ENCODE results near the gene RABGAP1.
"Not testable (repeated sequence)": the region's sequence is repeated elsewhere in the genome, so short reads cannot be mapped to it uniquely, and the experiment has no call there.

RABGAP1 gene

DNA sequence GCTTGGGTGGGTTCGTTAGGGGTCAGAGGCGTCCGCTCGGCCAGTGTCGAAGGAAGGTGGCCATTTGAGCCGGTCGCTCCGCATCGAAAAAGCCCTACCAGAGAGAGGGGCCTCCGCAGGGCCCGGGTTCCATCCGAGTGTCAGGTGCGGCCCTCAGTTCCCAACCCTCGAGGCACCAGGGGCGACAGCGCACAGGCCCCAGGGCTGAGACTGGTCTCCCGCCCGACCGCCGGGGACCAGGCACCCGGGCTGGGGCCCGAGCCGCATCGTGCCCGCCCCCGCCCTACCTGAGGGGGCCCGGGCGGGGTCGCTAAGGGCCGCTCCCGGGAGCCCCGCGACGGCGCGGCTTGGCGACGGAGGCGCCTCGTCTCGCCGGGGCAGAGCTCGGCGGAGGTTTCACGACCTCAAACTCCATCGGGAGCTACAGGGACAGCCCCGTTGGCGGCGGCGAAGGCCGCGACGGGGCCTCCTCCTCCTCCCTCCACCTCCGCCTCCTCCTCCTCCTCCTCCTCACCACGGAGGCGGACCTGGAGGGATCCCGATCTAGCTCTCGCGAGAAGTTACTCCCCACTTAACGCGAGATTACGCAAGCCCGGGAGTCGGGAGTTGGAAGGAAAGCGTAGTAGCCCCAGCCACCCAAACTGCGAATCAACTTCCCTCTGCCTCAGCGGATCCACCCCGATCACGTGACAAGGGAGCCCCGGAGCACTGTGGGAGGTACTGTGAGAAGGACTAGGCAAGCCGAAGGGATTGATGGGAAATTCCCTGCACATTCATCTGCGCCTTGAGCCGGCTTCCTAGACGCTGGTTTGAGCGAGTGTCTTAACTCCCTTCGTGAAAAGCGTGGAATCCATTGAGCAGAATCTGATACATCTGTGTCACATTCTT, 35.8 kb upstream of the RABGAP1 start, which contains the start of gene RC3H2:
RC3H2 (minus strand) TSS at position 537 of the 888 bp plus-strand sequence. CDS start 7,850 bp downstream, outside the sequence.
- peak; percentile 100 for DNase-seq (ENCODE audit: low read depth in 1 of 2, low spot score in 1 of 2)
- TF ChIP-seq, protein P1, sequence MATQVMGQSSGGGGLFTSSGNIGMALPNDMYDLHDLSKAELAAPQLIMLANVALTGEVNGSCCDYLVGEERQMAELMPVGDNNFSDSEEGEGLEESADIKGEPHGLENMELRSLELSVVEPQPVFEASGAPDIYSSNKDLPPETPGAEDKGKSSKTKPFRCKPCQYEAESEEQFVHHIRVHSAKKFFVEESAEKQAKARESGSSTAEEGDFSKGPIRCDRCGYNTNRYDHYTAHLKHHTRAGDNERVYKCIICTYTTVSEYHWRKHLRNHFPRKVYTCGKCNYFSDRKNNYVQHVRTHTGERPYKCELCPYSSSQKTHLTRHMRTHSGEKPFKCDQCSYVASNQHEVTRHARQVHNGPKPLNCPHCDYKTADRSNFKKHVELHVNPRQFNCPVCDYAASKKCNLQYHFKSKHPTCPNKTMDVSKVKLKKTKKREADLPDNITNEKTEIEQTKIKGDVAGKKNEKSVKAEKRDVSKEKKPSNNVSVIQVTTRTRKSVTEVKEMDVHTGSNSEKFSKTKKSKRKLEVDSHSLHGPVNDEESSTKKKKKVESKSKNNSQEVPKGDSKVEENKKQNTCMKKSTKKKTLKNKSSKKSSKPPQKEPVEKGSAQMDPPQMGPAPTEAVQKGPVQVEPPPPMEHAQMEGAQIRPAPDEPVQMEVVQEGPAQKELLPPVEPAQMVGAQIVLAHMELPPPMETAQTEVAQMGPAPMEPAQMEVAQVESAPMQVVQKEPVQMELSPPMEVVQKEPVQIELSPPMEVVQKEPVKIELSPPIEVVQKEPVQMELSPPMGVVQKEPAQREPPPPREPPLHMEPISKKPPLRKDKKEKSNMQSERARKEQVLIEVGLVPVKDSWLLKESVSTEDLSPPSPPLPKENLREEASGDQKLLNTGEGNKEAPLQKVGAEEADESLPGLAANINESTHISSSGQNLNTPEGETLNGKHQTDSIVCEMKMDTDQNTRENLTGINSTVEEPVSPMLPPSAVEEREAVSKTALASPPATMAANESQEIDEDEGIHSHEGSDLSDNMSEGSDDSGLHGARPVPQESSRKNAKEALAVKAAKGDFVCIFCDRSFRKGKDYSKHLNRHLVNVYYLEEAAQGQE (IDR thresholded peaks at IDR 0.05; ENCODE audit: insufficient replicate concordance, low read depth) = peak; percentile 42
- peak; percentile 92 for TF ChIP-seq POLR2AphosphoS5 (IDR thresholded peaks at IDR 0.05; ENCODE audit: low read depth)
- TF ChIP-seq CTCF (IDR thresholded peaks at IDR 0.05; ENCODE audit: insufficient read depth, low read length) = no peak
- Histone ChIP-seq H3K4me3 (replicated peaks; ENCODE audit: insufficient read depth, low read length) (peak within 1 kb of the TSS; percentile 83), H3K27me3 (ENCODE audit: insufficient read depth, poor library complexity, severe bottlenecking) (no peaks in the 10 kb centered on the region), H3K27ac (replicated peaks) (peak within 1 kb of the TSS; percentile 84)

DNA sequence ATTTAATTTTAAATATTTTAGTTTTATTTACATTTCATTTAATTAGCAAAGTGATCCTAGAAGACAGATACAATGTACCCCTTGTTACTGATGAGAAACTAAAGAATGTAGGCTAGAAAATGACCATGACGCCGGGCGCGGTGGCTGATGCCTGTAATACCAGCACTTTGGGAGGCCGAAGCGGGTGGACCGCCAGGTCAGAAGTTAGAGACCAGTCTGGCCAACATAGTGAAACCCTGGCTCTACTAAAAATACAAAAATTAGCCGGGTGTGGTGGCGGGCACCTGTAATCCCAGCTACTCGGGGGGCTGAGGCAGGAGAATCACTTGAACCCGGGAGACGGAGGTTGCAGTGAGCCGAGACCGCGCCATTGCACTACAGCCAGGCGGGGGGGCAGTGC, 34.7 kb upstream of the RABGAP1 start:
- H3K27ac ChIP-seq (replicated peaks); DNase-seq (ENCODE audit: low read depth in 1 of 2, low spot score in 1 of 2); H3K27me3 ChIP-seq (ENCODE audit: insufficient read depth, poor library complexity, severe bottlenecking); H3K4me3 ChIP-seq (replicated peaks; ENCODE audit: insufficient read depth, low read length): not testable (repeated sequence)

- peak overlapping the region; percentile 74 for H3K27ac ChIP-seq (replicated peaks)
- TF ChIP-seq CTCF (IDR thresholded peaks at IDR 0.05; ENCODE audit: insufficient read depth, low read length) = no peak
- TF ChIP-seq POLR2AphosphoS5 (IDR thresholded peaks at IDR 0.05; ENCODE audit: low read depth) = no peak
- TF ChIP-seq, protein P1 (IDR thresholded peaks at IDR 0.05; ENCODE audit: insufficient replicate concordance, low read depth) = no peak
- no peak for TF ChIP-seq GABPA (IDR thresholded peaks at IDR 0.05; ENCODE audit: low read depth)
- TF ChIP-seq SPI1 (IDR thresholded peaks at IDR 0.05; ENCODE audit: borderline replicate concordance, low read depth) = peak; percentile 63; the same call in 1 of the 2 replicates
- peak overlapping the region; percentile 90 for H3K4me3 ChIP-seq (replicated peaks; ENCODE audit: insufficient read depth, low read length)
- no peak for DNase-seq (ENCODE audit: low read depth in 1 of 2, low spot score in 1 of 2)
- H3K27me3 ChIP-seq (ENCODE audit: insufficient read depth, poor library complexity, severe bottlenecking) = no peaks in the 10 kb centered on the region
Measured at GRCh38 chr9:122912671-122912963, 28.2 kb upstream of the RABGAP1 start.

GRCh38 chr9:122912964-122913673, 27.7 kb upstream of the RABGAP1 start, which contains the start of gene ZBTB6:
ZBTB6 (minus strand) TSS chr9:122913323; CDS start chr9:122912072, 1,251 bp downstream.
- no peaks in the 10 kb centered on the region for H3K27me3 ChIP-seq (ENCODE audit: insufficient read depth, poor library complexity, severe bottlenecking)
- peak; percentile 72 to 84 for DNase-seq (ENCODE audit: low read depth in 1 of 2, low spot score in 1 of 2)
- TF ChIP-seq POLR2AphosphoS5 (IDR thresholded peaks at IDR 0.05; ENCODE audit: low read depth) (peak; percentile 52; the same call in 1 of the 2 replicates), GABPA (IDR thresholded peaks at IDR 0.05; ENCODE audit: low read depth) (peak; percentile 98), SPI1 (IDR thresholded peaks at IDR 0.05; ENCODE audit: borderline replicate concordance, low read depth) (peak; percentile 87), CTCF (IDR thresholded peaks at IDR 0.05; ENCODE audit: insufficient read depth, low read length) (no peak)

More at GRCh38 chr9:122912964-122913673, 27.7 kb upstream of the RABGAP1 start, which contains the start of gene ZBTB6:
- H3K27ac ChIP-seq (replicated peaks) = peak within 1 kb of the TSS; percentile 74
- H3K4me3 ChIP-seq (replicated peaks; ENCODE audit: insufficient read depth, low read length) = peak within 1 kb of the TSS; percentile 90

All from HL-60 (cell line).